Endometrial microvascular endothelial cells (primary cell): ENCODE measurements around the gene ZNF775. TPM values are rescaled to one million over a fixed set of nuclear protein-coding genes. Genes with fewer than 3 reads are reported as not detected.

ENCODE experiments used
- in situ Hi-C: cut with HindIII; loops from 2 replicates; pipeline ENCODE4 v1.10.0; 2017; ENCODE audit warnings: low sequenced_read_pairs, low pct_unique_long_range_greater_than_20kb; ENCODE audit errors: inconsistent ontology term
- total RNA-seq: library from RNA; depleted of rRNA; stranded (reverse); fragments of >200 nt; gene quantifications from one replicate; pipeline ENCODE4 v1.2.3, GENCODE V29; 2015; ENCODE audit errors: inconsistent ontology term

The ZNF775 gene
- total RNA-seq, 1 donor from 2014 or later: 4.5 TPM

DNA sequence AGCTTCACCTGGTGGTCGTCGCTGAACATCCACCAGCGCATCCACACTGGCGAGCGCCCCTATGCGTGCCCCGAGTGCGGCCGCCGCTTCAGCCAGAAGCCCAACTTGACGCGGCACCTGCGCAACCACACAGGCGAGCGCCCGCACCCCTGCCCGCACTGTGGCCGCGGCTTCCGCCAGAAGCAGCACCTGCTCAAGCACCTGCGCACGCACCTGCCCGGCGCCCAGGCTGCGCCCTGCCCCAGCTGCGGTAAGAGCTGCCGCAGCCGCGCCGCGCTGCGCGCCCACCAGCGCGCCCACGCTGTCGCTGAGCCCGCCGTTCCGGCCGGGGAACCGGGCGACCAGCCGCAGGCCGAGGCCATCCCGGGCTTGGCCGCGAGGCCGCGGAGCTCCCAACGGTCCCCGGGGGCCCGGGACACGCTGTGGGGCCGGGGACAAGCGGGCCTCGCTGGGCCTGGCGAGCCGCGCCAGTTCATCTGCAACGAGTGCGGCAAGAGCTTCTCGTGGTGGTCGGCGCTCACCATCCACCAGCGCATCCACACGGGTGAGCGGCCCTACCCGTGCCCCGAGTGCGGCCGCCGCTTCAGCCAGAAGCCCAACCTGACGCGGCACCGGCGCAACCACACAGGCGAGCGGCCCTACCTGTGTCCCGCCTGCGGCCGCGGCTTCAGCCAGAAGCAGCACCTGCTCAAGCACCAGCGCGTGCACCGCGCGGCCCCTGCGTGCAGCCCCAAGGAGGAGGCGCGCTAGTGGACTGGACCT, 18.4 kb downstream of the ZNF775 start:
- in situ Hi-C loops: no loop called here

DNA sequence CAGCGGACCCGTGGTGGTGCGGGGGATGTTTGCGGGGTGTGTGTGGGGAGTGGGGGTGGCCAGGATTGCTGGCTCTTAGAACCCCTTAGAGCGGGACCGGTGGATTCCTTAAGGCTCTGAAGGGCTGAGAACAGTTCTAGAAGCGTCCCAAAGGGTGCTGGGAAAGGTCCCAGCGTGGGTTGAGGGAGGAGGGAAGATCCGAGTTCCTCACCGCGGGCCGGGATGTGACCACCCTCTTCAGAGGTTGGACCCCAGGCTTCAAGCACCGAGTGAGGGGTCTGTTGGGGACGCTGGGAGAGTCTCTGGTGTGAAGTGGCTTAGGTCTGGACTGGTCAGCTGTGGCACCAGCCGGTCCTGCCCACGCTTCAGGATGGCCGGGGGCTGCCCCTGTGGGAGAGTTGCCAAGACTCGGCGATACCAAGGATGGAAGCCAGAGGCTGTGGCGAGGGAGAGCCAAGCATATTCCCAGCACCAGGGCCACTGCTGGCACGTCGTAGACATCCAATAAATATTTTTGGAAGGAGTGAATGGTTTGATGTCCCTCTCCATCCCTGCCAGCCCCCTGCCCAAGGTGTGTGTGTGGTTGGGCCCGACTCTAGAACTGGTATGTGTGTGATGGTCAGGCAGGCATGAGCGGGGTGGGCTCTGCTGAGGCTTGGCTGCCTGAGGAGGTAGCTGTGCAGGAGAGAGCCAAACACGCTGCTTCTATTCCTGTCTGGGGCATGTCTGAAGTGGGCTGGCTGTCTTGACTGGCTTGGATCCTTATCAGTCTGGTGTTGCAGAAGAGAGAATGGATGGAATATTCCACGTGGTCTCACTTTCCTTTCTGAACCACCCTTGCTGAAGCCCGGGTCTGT, 19.2 kb downstream of the ZNF775 start:
- in situ Hi-C loops: no loop called here

DNA sequence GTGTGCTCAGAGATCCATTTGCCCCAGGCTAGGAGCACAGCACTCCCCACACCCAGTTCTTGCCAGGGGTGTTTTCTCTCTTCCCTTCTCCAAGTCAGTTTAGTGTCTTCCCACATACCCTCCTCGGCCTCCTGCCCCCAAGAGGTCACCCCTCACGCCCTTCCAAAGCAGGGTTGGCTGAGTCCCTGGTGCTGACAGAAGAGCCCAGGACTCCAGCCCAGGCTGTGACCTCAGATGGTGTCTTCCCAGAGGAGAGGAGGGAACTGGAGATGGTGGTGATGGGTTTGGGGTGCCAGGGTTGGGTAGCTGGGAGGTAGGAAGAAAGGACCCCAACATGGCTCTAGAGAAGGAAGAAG, 19.8 kb downstream of the ZNF775 start:
- in situ Hi-C loops: no loop called here

DNA sequence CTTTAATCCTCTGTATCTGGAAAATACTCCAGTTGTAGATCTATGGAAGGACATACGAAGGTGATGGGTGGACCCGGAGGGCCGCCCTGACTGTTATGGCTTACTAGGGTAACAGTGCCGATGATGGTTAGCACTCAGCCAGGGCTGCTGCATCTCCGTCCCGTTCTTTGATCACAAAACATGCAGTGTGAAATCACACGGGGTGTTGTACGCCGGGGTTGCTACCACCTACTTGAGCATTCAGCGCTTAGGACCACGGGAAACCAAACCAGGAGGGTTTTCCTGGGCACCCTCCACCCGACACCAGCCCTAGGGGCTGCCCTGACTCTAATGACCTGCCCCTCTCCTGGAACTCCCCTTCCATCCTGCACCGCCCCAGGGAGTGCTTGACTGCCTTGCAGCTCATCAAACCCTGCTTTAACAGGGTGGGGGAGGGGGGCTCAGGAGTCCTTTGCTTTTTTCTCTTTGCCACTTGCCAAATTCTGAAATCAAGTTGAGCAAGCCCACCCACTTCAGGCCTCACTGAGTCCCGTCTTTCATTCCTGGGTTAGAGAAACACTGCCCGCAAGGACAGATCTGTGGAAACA, 20.4 kb downstream of the ZNF775 start:
- in situ Hi-C loops: no loop called here

DNA sequence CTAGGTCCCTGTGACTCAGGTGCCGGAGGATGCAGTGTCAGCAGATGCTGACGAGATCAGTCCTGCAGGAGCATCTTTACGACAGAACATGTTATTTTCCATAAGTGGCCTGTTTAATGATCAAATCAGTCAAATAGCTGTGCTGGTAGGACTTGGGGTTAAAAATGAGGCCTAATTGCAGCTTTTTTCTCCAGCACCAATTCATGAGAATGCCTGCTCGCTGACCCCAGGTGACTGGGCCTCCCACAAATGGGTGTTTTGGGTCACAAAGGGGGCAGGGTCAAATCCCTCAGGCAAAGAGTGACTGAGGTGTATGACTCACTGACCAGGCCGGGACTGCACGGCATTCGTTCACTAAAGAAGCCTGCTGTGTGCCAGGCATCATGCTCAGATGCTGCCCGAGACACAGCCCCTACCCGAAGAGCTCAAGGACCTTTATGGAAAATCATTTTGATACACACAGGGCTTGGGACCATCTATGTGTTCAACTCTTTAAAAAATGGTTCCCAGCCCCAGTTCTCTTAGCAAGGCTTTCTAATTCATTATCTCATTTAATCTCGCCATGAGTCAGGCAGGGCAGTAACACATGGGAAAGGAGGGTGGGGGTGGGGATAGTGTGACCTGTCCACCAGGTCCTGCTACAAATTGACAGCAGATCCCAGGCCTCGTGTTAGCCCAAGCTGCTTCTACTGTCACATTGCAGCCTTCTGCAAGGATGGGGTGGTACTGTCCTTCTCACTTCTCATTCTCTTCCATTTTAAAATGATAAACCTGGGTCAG, 21.1 kb downstream of the ZNF775 start:
- in situ Hi-C loops: no loop called here

DNA sequence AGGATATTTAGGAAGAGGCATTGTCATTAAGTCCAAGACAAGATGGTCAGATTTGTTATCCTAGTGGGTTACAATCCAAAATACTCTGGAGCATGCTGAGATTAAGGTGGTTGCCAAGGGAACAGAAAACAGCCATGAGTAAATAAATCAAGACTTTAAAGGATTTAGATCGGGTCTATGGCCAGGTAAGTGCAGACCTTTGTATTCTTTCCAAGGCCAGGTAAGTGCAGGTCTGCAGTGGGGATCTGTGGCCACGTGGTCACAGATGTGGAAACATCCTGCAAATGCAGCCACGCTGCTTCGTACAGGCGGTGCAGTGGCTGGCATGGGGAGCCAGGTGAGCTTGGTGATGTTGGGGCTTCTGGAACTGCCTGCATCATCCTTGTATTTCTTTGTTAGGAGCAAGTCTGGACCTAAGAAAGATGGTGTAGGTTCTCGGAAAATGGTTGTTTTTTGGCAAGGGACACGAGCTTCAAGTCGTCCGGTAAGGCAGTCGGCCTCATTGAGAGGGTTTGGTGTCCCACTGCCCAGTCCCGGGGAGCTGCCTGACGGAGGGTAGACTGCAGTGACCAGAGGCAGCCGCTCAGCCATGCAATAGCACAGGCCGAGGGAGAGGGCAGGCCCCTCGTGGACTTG, 21.8 kb downstream of the ZNF775 start:
- in situ Hi-C loops: no loop called here

DNA sequence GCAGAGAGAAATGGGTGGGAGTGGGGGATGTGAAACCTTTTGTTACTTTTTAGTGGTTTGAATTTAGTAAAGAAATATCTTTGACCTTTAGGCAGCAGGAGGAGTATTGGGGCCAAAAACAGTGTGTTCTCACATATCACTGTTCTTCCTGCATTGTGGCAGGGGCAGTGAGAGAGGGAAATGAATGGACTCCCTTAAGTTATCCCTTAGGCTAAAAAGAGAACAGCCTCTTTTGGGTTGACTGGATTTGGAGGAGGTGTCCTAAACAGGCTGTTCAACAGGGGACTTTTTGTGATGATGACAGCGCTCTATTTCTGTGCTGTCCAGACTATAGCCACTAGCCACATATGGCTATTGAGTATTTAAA, 22.3 kb downstream of the ZNF775 start:
- in situ Hi-C loops: no loop called here

DNA sequence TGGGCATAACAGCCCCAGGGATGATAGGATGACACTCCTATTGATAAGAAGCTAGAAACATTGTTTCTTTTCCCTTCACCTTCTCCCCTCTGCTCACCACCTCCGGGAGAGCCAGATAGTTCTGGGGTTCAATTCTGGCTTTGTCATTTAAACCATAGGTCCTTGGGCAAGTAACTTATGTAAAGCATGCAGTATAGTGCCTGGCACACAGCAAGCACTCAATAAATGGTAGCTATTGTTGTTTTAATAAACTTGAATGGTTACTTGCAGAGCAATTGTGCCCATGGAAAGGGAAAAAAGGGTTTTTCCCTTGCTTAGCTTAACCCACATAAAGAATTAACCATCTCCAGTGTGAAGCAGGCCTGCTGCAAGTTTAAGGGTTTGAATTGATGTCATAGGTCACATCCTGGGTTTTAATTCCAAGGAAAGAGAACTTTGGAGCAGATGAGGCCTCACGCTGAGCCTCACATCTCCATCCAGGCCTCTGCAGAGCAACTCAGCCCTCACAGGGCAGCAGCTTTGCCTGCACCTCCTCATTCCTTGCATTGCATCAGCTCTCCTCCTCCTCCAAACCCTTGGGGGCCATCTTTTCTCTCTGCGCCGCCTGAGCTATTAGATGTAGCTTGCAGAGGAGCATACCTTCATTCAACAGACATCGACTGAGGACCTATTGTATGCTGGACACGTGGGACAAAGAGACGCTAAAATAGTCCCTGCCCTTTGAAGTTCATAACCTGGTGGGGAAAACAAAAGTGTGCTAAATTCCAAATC, 22.9 kb downstream of the ZNF775 start:
- in situ Hi-C loops: no loop called here

DNA sequence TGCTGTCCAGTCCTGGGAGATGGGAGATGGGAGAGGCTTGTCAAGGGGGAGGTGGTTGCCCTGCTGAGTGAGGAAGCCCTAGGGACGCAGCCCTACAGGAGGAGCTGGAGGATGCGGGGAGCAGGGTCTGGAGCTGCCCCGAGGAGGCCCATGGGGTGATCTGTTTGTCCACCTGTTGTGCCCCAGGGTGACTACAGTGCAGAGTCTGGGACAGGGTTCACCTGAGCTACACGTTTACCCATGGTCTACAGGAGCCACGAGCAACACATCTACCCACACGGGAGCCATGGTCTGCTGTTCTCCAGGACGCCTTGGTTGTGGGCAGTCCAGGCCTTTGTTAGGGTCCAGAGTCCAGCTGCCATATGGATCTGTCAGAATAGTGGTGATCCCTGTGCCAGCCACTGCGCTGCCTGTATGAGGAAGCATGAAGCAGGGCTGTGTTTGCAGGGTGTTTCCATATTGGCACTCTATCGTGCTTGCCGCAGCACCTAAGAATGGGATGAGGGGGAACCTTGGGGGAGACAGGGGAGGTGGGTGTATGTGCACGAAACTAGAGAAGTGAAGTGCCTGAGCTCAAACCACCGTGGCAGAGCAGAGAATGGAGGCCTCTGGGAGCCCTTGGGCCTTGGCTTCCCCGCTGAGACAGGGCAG, 23.7 kb downstream of the ZNF775 start:
- in situ Hi-C loops: no loop called here

DNA sequence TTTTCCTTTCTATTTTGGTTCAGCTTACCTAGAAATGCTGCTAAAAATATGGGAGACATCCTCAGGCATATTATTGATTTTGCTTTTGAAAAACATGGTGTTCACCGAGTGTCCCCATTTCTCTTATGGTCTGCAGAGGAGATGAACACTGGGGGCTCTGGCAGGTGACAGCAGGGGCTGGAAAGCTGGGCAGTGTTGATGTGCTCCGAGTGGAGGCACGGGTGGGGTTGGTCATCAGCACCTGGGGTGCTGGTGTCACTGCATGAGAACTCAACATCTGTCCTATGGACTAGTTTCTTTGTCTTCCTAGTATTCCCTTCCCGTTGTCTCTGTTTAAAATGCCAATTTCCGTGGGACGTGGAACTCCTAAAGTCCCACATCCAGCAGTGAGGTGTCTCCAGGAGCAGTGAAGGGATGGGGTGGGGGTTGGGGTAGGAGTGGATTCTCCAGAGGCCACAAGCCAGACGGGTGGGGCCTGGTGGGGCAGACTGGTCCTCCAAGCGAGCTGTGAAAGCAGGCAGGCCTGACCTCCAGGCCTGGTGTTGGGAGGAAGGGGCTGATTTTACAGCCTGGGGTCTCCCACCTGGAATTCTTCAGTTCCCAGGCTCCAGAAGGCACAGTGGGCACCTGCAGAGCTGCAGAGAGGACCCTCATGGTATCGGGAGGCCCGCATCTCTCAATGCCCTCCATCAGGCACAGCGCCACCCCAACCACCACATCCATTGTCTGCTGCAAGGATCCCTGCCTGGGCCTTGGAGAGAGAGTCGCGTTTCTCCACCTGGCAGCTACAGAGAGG, 24.4 kb downstream of the ZNF775 start:
- in situ Hi-C loops: no loop called here

DNA sequence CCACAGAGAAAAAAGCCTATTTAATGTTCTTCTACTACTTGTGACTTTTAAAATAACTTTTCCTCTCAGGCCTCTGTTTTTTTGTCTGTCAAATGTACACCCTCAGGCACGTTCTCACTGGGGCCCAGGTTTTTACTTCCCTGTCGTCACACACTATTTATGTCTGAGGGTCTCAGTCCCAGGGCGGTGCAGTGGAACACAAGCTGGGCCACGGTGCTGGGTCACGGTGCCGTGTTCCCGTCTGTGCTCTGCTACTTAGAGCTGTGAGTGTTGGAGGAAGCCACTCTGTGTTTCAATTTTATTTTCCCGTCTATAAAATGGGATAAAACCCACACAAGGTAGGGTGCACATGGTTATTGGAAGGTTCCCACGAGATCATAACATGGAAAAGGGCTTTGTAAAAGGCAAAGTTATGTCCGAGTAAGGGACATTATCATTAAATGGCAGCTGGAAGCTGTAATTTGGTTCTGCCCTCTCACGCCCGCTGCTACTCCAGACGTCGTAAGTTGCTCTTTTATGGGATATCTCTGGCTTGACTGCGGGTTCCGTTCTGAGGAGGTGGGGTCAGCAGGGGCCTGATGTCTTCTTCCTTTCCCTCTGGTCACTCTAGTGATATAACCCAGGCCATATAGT, 25.2 kb downstream of the ZNF775 start:
- in situ Hi-C loops: no loop called here

DNA sequence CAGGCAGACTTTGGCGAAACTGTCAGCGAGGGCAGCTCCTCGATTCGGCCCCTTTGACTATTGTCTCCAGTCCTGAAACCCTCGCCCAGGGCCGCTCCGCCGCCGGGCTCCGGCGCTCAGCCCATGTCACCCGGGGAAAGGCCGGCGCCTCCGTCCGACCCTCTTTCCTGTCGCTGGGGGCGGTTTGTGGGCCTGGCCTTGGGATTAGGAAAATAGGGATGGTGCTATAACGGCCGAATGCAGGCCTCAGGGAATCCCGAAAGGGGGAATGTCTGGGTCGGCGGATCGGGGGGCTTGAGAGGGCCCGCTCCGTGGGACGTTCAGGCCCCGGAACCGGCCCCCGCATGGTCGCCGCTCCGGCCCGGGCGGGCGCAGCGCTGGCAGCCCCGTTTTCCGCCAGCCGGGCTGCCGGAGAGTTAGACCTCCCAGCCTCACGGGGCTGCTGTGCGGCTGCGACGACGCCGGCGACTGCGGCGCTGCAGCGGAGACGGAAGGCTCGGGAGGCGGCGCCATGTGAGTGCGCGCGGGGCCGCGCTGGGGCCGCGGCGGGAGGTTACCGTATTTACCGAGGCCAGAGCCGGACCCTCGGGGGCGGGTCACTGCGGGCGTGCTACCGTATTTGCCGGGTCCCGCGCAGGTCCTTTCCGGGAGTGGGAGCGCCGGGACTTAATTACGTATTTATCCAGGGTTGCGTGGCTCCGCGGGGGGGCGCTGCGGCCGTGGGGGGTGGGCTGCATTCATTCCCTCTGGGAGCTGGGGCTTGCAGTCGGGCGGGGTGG, 25.9 kb downstream of the ZNF775 start:
- in situ Hi-C loops: no loop called here

DNA sequence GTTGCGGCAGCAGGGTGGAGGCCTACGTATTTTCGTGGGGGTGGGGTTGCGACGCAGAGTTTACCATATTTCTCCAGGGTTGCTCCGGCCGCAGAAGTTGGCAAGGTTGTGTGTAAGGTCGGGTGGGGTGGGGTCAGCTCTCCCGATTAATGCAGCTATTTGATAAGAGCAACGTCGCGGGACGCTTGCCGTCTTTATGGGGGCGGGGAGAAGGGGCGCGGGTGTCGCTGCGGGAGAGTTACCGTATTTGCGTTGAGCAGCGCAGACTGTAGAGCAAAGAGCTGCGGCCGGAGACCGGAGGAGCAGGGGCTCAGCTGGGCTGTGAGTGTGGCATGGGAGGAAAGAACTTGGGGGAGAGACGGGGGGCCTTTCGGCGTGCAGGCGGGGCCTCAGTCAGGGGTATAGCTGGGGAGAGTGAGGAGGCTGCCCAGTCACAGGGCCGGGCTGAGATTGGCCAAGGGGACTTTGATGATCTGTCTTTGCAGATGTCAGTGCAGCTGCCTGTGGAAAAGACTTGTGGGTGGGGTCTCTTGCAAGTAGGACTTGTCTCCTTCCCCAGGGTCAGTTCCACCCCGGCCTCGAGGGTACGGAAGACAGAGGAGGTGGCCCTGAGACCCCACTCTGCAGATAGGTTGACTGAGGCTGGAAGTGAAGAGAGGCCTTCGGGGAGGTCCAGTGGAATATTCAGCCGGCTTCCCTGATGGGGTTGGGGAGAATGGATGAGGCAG, 26.6 kb downstream of the ZNF775 start:
- in situ Hi-C loops: no loop called here

DNA sequence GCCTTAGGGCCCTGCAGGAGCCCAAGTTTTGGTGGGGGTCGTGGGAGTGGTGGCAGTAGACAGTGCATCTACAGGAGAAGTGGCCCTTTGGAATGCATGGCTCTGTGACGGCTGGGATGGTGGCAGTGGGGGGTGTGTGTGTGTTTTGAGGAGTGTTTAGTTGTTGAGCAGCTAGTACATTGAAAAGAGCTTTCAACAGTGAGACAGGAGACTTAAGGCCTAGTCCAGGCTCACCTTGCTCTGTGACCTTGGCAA, 27.1 kb downstream of the ZNF775 start:
- in situ Hi-C loops: no loop called here

DNA sequence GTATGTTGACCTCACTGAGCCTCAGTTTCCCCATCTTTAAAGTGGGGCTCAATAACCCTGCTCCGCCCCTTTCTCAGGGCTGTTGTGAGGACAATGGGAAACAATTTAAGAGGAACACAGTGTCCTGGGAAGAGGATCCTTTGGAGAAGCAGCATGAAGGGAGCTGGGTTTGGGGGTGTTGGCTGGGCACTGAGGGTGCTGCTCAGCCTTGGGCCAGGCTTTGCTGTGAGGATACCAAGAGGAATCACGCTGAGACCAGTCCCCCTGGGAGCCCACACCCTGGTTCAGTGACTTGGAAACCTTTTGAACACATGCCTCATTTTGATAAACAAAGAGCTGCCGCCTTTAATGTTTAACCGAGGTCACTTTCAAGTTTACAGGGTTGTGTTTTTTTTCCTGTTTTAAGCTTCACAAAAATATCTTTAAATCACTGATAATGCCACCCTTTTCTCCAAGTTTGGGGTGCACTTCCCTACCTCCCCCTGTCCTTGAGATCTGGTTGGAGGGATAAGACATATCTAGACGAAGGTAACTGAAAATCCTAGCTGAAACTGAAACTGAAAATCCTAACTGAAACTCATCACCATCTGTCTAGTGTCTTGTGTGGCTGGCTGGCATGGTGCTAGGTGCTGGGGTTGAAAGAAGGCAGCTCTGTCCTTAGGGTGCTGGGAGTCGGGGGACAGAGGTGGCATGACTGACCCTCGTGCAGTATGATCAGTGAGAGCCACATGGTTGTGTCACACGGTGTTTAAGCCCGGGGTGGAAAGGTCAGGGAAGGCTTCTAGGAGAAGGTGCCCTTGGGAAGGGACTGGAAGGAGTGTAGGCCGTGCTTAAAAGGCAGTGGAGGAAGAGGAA, 27.7 kb downstream of the ZNF775 start:
- in situ Hi-C loops: no loop called here
